Transverse colon (tissue), 4 donors: ENCODE measurements around the gene ENGASE. TPM values are rescaled to one million over a fixed set of nuclear protein-coding genes. Genes with fewer than 3 reads are reported as not detected.
"Not testable (repeated sequence)": the region's sequence is repeated elsewhere in the genome, so short reads cannot be mapped to it uniquely, and the experiment has no call there.

Experiments
- DNase-seq: peaks from one replicate; pipeline ENCODE4 v3.0.0-alpha.2; 2019
- H3K27ac ChIP-seq, 4 donors: fragments of 200-600 bp; sonication (generic); 2 replicates each; pipeline ENCODE4 v1.5.1; 2016 to 2018; ENCODE audit warnings: inconsistent platforms in 4 of 4
- H3K27me3 ChIP-seq: fragments of 200-600 bp; sonication (generic); 2 replicates; pipeline ENCODE4 v1.5.1; 2017; ENCODE audit warnings: inconsistent platforms
- H3K36me3 ChIP-seq, 4 donors: fragments of 200-600 bp; sonication (generic); 2 replicates each; pipeline ENCODE4 v1.5.1; 2017 to 2019; ENCODE audit warnings: inconsistent platforms in 4 of 4
- H3K4me1 ChIP-seq, 4 donors: fragments of 200-600 bp; sonication (generic); 2 replicates each; pipeline ENCODE4 v1.5.1; 2017 to 2020; ENCODE audit warnings: inconsistent platforms in 4 of 4
- H3K4me3 ChIP-seq, 4 donors: fragments of 200-600 bp; sonication (generic); 1 replicate in 1 of 4; 2 replicates in 3 of 4; pipeline versions ENCODE4 v1.5.1 to v1.6.1; 2017 to 2019; ENCODE audit warnings: inconsistent platforms in 4 of 4
- H3K9me3 ChIP-seq, 2 donors: fragments of 200-600 bp; sonication (generic); 2 replicates each; pipeline ENCODE4 v1.5.1; 2017 to 2019; ENCODE audit warnings: inconsistent platforms in 2 of 2
- EP300 ChIP-seq: sonication (generic); formaldehyde crosslinking; IDR thresholded peaks from one replicate; pipeline ENCODE4 v1.6.1; 2017; ENCODE audit warnings: antibody characterized with exemption, low read depth
- POLR2A ChIP-seq: fragments of 450-650 bp; IDR thresholded peaks from one replicate; pipeline ENCODE4 v1.6.1; 2016; ENCODE audit warnings: antibody characterized with exemption, mild to moderate bottlenecking, moderate library complexity
- POLR2AphosphoS5 ChIP-seq, 3 donors: sonication (generic); formaldehyde crosslinking; IDR thresholded peaks; one replicate each; pipeline ENCODE4 v1.6.1; 2016; ENCODE audit warnings: antibody characterized with exemption in 3 of 3
- WGBS, 2 donors: methylation state at CpG; one replicate each; pipeline ENCODE4 v1.1.5; 2018; ENCODE audit warnings: low coverage in 1 of 2; 5-methylcytosine and 5-hydroxymethylcytosine counted together
- in situ Hi-C, 4 donors: fragments of 200-750 bp; cut with MboI; loops; one replicate each; pipeline versions ENCODE4 v1.15.0 to v1.15.1; 2017; ENCODE audit warnings: low sequenced_read_pairs in 3 of 4, low pct_ligation_motif_present in 1 of 4, low pct_unique_long_range_greater_than_20kb in 1 of 4
- intact Hi-C: fragments of 100-400 bp; cut with DNase I; formaldehyde crosslinking; loops from one replicate; pipeline ENCODE4 v1.15.1; 2023; ENCODE audit warnings: low total_unique reads
- total RNA-seq, 4 donors: library from RNA; depleted of rRNA; stranded (reverse); fragments of >200 nt; gene quantifications; one replicate each; pipeline ENCODE4 v1.1.0, GENCODE V29; 2016
- TF ChIP-seq, protein P1 (sequence below), 5 experiments: fragments of 200-600 bp in 3 of 5; fragments of 450-650 bp in 2 of 5; sonication (generic) in 3 of 5; IDR thresholded peaks; 1 replicate in 2 of 5; 2 replicates in 3 of 5; pipeline ENCODE4 v1.5.1; 2016 to 2017; ENCODE audit warnings: antibody characterized with exemption in 5 of 5, inconsistent platforms in 3 of 5, mild to moderate bottlenecking in 2 of 5, moderate library complexity in 1 of 5

The ENGASE gene
- total RNA-seq, 4 donors from 2014 or later: 74.7 to 335 (median 121) TPM

GRCh38 chr17:79027274-79027924 is 47.2 kb upstream of the ENGASE start:
- Histone ChIP-seq H3K9me3 (no peaks in the 10 kb centered on the region), H3K4me3 (no peak overlapping the region), H3K4me1 (peaks cover 31 to 56% (median 47%) of the 10 kb centered on the region in 4 donors), H3K36me3 (no peaks in the 10 kb centered on the region), H3K27ac (peak overlapping the region; percentile 50 to 68 (median 66)), H3K27me3 (no peaks in the 10 kb centered on the region)
- DNase-seq: no peak
- WGBS, 2 donors: 25% methylated on average over 10 of the region's 10 CpGs; no CpG with 5 or more reads in 1 of the 2 donors
- intact Hi-C loops (no loop called here), in situ Hi-C loops (no loop called here)
- no peak for TF ChIP-seq POLR2A
- TF ChIP-seq, protein P1, sequence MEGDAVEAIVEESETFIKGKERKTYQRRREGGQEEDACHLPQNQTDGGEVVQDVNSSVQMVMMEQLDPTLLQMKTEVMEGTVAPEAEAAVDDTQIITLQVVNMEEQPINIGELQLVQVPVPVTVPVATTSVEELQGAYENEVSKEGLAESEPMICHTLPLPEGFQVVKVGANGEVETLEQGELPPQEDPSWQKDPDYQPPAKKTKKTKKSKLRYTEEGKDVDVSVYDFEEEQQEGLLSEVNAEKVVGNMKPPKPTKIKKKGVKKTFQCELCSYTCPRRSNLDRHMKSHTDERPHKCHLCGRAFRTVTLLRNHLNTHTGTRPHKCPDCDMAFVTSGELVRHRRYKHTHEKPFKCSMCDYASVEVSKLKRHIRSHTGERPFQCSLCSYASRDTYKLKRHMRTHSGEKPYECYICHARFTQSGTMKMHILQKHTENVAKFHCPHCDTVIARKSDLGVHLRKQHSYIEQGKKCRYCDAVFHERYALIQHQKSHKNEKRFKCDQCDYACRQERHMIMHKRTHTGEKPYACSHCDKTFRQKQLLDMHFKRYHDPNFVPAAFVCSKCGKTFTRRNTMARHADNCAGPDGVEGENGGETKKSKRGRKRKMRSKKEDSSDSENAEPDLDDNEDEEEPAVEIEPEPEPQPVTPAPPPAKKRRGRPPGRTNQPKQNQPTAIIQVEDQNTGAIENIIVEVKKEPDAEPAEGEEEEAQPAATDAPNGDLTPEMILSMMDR (IDR thresholded peaks at IDR 0.05): no peak
- no peak for TF ChIP-seq EP300
- no peak for TF ChIP-seq POLR2AphosphoS5 (IDR thresholded peaks at IDR 0.05)

GRCh38 chr17:79027925-79028491 is 46.6 kb upstream of the ENGASE start:
- 36% methylated on average over 16 of the region's 16 CpGs; no CpG with 5 or more reads in 1 of the 2 donors for WGBS, 2 donors
- H3K27me3 ChIP-seq: no peaks in the 10 kb centered on the region
- peaks cover 31 to 50% (median 47%) of the 10 kb centered on the region in 4 donors for H3K4me1 ChIP-seq
- TF ChIP-seq, protein P1 (IDR thresholded peaks at IDR 0.05): no peak
- TF ChIP-seq POLR2A (no peak), EP300 (no peak), POLR2AphosphoS5 (IDR thresholded peaks at IDR 0.05) (no peak)
- no peak for DNase-seq
- H3K9me3 ChIP-seq: no peaks in the 10 kb centered on the region
- no peak overlapping the region for H3K4me3 ChIP-seq
- peak overlapping the region; percentile 50 to 68 (median 66) for H3K27ac ChIP-seq
- in situ Hi-C loops (no loop called here), intact Hi-C loops (no loop called here)
- no peaks in the 10 kb centered on the region for H3K36me3 ChIP-seq

DNA sequence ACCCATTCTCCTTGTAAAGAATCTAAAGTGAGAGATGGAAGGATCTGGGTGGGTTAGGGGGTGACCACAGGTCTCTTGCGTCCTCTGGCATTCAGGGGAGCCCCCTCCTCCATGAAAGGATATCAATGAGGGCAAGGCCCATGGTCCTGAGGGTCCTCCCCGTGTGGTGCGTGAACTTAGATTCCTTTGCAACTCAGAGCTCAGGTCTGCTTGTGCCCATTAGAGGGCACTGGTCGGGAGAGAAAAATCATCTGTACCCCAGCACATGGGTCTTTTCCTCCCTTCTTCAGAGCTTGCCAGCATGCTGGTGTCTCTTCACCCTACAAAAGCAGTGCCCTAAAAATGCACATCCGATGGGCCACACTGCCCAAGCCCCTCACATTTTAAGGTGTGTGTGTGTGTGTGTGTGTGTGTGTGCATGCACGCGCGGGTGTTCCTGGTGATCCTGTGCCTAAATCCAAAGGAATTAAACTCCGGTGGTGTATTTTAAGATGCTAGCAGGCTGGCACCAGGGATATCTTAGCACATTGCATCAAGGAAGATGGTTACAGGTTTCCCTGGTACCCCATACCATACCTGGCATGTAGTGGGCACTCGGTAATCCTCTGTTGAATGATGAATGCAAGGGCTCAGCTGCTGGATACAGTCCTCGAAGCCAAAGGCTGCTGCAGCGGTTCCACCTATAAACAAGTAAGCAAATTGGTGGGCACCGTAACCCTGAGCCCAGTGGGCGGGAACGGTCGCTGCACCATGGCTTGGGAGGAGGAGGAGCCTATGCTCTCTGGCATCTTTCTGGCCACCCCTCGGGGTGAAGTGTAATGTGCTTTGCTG is 45.9 kb upstream of the ENGASE start:
- Histone ChIP-seq H3K4me3 (no peak overlapping the region), H3K36me3 (no peaks in the 10 kb centered on the region), H3K27ac (peak overlapping the region; percentile 50 to 68 (median 66)), H3K9me3 (no peaks in the 10 kb centered on the region), H3K27me3 (no peaks in the 10 kb centered on the region), H3K4me1 (peaks cover 32 to 53% (median 48%) of the 10 kb centered on the region in 4 donors)
- no peak for DNase-seq
- in situ Hi-C loops (no loop called here), intact Hi-C loops (no loop called here)
- WGBS, 2 donors: 40 to 81% methylated on average over 1 to 17 of the region's 17 CpGs
- no peak for TF ChIP-seq EP300
- no peak for TF ChIP-seq POLR2A
- TF ChIP-seq POLR2AphosphoS5 (IDR thresholded peaks at IDR 0.05): no peak
- TF ChIP-seq, protein P1 (IDR thresholded peaks at IDR 0.05): peak in 1 of 5 experiments; percentile 14

- H3K27me3 ChIP-seq: no peaks in the 10 kb centered on the region
- H3K4me3 ChIP-seq: no peak overlapping the region
- H3K4me1 ChIP-seq: peaks cover 35 to 54% (median 49%) of the 10 kb centered on the region in 4 donors
- WGBS, 2 donors: 87 to 100% methylated on average over 1 to 16 of the region's 16 CpGs
- in situ Hi-C loops: no loop called here
- no peaks in the 10 kb centered on the region for H3K36me3 ChIP-seq
- intact Hi-C loops: no loop called here
- no peaks in the 10 kb centered on the region for H3K9me3 ChIP-seq
- DNase-seq: no peak
- no peak overlapping the region for H3K27ac ChIP-seq
- TF ChIP-seq POLR2A (no peak), EP300 (no peak), POLR2AphosphoS5 (IDR thresholded peaks at IDR 0.05) (no peak)
- TF ChIP-seq, protein P1 (IDR thresholded peaks at IDR 0.05): no peak
Measured at GRCh38 chr17:79029327-79030009, 45.2 kb upstream of the ENGASE start.

GRCh38 chr17:79030636-79031035 is 44.0 kb upstream of the ENGASE start:
- H3K36me3 ChIP-seq, H3K27me3 ChIP-seq, H3K27ac ChIP-seq, H3K4me3 ChIP-seq, in situ Hi-C loops, H3K9me3 ChIP-seq, intact Hi-C loops, DNase-seq: not testable (repeated sequence)
- 86 to 89% methylated on average over 7 to 12 of the region's 12 CpGs for WGBS, 2 donors
- H3K4me1 ChIP-seq: peaks cover 23 to 46% (median 37%) of the 10 kb centered on the region in 4 donors
